GM19240 (cell line): ENCODE results near the gene PDGFRB.

ENCODE experiments used
- DNase-seq: peaks from one replicate; pipeline ENCODE4 v3.0.0; 2011; ENCODE audit warnings: low spot score; ENCODE audit not compliant: insufficient read length

The PDGFRB gene

GRCh38 chr5:150164211-150164980, 8.8 kb upstream of the PDGFRB start:
- DNase-seq, result no peak

- no peak for DNase-seq
Observed at GRCh38 chr5:150163547-150164059, 8.0 kb upstream of the PDGFRB start.

- DNase-seq, result no peak
Observed at GRCh38 chr5:150163035-150163434, 7.4 kb upstream of the PDGFRB start.

DNA sequence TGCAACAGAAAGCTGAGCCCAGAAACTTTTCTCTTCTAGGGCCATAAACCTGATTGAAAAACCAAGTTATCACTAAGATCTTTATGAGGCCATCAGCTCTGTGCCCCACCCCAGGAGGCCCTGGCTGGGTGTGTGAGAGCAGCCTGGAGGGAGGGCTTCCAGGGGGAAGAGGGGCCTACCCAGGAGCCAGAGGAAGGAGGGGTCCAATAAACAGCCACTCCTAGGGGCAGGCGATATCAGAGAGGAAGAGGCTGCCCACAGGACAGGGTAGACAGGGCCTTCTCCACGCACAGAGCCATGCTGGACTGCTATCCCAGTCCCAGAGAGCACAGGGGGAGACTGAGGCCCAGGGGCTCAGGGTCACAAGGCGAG, 6.5 kb upstream of the PDGFRB start:
- no peak for DNase-seq

DNA sequence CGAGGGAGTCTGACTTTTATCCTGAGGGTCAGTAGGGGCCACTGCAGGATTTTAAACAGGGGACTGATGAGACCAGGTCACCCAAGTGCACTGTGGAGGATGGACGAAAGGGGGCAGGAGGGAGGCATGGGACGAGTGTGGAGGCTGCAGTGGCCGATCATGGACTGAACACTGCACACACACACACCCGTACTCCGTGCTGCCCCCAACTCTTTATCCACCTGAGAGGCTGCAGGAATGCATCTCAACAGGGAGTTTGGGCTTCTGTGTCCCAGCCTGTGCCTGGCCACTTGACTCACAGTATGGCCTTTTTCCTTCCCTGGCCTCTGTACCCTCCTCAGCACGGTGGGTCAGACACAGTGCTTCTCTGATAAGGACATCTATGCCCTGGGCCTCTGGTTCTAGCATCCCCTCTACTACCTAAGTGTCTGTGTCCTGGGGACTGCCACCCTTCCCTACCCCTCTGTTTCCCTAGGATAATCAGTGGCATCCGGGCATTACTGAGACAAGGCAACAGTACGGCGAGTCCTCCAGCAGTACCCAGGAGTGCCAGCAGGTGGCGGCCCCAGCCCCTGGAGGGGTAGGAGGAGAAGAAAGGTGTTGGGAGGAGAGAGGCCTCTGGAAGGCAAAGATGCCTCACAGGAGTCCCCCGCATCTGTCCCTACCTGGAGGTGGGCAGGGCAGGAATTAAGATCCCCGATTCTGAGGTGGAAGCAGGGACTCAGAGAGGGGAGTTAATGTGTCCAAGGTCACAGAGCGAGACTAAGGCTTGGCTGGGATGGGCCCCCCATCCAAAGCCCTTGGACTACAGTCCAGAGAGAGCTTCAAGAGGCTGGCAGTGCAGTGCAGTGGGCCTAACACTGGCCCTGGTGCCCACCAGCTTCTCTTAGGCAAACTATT, 5.8 kb upstream of the PDGFRB start:
- peak; percentile 90 for DNase-seq

- DNase-seq, result no peak
Observed at GRCh38 chr5:150160448-150161081, 4.9 kb upstream of the PDGFRB start.

- DNase-seq, result no peak
Observed at GRCh38 chr5:150159741-150160179, 4.1 kb upstream of the PDGFRB start.

DNA sequence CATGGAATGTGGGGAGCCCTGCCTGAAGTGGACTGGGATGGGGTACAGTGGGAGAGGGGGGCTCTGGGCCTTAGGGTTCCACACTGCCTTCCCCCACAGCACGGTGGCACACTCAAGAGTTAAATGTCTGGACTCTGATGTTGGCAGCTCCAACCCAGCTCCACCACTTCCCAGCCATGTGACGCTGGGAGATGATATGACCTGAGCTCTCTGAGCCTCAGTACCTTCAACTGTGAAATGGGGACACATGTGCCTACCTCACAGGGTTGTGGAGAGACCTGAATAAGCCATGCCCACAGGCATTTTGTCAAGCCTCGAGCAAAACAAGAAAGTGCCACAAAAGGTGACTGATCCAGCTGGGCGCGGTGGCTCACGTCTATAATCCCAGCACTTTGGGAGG, 3.4 kb upstream of the PDGFRB start:
- no peak for DNase-seq

DNA sequence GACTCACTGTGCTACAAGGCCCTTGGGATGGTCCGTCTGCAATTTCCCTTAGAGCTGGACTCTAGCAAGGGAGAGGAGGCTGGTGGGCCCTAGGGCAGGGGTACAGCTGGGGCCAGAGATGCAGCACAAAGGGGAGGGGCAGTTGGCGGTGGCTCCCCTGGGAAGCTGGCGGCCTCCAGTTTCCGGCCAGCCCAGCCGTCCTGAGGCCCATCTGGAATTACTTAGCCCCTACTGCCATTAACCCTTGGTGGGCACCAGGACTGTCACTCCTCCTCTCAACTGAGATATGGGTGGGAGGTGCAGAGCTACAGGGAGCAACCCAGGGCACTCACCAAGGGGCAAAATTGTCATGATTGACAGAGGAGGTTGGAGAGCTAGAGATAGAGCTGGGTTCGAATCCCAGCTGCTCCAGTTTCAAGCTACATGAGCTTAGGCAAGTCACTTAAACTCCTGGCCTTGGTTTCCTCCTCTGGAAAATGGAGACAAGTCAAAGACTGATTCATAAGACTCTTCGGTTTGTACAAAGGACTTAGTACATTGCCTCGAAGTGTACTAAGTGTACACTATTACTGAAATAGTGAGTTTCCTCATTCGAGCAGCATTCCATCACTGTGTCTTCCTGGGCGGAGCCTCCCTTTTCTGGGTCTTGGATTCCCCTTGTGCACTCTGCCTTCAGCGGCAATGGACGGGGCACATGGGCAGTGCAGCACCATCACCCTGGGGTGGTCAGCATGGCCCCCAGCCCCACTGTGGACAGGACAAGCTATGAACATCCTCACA, 2.7 kb upstream of the PDGFRB start:
- no peak for DNase-seq

- no peak for DNase-seq
Observed at GRCh38 chr5:150157168-150157567, 1.5 kb upstream of the PDGFRB start.

DNA sequence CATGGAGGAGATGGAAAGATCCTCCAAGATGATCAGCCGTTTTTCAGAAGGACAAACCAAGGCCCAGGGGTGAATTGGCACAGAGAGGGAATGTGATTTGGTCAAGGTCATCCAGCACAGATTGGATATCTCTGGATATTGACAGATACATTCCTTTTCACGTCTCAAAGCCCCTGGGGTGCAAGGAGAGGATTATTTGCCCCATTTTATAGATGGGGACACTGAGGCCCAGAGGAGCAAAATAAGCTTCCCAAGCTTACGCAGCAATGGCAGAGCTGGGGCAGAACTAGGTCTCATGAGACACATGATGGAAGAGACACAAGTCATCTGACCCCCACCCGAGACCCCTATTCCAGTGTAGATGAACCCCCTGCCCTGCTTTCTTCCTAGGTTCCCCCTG, 895 bp upstream of the PDGFRB start:
- no peak for DNase-seq

GRCh38 chr5:150156027-150156368, 353 bp upstream of the PDGFRB start:
- no peak for DNase-seq

DNA sequence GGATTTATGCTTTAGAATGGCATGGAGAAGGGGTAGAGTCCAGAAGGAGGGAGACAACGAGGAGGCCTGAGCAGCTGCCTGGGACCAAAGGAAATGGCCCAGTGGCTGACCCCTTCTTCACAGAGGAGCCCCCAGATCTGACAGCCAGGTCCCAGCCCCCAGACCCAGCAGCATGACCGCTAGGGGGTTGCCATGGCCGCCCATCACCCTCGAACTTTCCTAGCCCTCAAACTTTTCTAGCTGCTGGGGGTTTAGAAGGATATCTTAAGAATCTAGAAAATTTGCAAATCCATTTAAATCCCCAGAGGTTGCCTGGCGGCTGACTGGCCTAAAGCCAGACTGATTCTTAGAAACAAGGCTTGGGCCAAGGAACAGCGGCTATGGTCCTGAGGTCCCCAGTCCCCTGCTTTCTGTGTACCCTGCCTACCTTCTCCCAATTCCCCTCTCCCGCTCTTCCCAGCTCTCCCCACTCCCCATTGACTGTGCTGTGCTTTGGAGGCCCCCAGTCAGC, 972 bp downstream of the PDGFRB start:
- no peak for DNase-seq

GRCh38 chr5:150153957-150154617, 1.6 kb downstream of the PDGFRB start:
- no peak for DNase-seq

DNA sequence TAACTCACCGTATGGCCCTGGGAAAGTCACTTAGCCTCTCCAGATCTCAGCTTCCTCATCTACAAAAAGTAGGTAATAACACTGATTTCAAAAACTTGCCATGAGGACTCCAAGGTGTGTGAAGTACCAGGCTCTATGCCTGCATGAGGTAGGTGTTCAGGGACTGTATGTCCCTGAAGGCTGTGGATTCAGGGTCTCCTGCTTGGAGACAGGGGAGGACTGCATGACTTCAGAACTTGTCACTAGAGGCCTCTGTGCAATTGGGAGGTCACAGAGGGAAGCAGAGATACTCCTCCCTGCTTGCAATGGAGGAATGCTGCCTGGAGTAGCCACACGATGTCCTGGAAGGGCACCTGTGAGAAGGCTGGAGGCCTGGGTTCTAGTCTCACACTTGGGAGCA, 2.2 kb downstream of the PDGFRB start:
- DNase-seq, result no peak

- no peak for DNase-seq
Observed at GRCh38 chr5:150152636-150153462, 2.8 kb downstream of the PDGFRB start.

GRCh38 chr5:150149618-150150017, 6.0 kb downstream of the PDGFRB start:
- no peak for DNase-seq

- no peak for DNase-seq
Observed at GRCh38 chr5:150148117-150148927, 7.3 kb downstream of the PDGFRB start.

- no peak for DNase-seq
Observed at GRCh38 chr5:150147670-150148069, 8.0 kb downstream of the PDGFRB start.
